ENCODE results near the gene SEC61B. TPM values are rescaled to one million over a fixed set of nuclear protein-coding genes. Genes with fewer than 3 reads are reported as not detected.
A peak's percentile ranks its signal among the peaks of the same experiment; 100 is the strongest.

The SEC61B gene
- 48.6 TPM for total RNA-seq

DNA sequence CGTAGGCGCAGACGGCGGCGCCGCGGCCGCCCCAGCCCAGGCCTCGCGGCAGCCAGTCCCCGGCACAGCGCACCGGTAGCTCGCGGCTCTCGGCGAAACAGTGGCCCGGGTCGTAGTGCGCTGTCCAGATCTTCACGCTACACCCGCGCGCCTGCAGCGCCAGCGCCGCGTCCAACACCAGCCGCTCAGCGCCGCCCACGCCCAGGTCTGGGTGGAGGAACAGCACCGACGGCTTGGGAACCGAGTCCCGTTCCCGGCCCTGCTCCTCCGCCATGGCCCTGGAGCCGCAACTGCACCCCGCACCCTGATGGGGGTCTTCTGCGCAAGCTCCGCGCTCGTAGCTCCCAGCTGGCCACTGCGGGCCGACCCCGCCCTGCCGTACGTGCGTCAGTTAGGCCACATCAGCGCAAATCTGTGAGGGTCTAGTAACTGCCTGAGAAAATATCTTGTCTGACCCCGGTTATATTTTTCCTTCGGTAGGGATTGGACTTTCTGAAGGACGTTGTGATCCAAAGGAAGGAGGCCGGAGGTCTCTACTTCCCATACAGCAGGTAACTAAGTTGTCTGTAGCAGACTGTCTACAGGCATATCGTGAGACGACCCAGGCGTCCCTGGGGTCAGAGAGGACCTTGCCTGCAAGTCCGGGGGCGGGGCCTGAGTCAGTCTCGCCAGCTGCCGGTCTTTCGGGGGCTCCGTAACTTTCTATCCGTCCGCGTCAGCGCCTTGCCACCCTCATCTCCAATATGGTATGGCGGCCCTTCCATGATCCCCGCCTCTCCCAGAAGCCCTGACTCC, at the start of gene SEC61B, which contains the start of gene ALG2:
SEC61B (plus strand) TSS at position 662 of the 795 bp plus-strand sequence; CDS start at position 744, 82 bp downstream.
ALG2 (minus strand) TSS at position 322 of the 795 bp plus-strand sequence; CDS start at position 274, 48 bp downstream.
- no peaks in the 10 kb centered on the region for H3K9me3 ChIP-seq (ENCODE audit: low read depth, low read length)
- H3K27me3 ChIP-seq (ENCODE audit: insufficient read depth, low read length) = no peaks in the 10 kb centered on the region
- peaks cover 36% of the 10 kb centered on the region for H3K4me1 ChIP-seq (ENCODE audit: insufficient read depth, low read length)
- H3K4me3 ChIP-seq (ENCODE audit: low read length) = peak within 1 kb of the TSS; percentile 74

GRCh38 chr9:99173570-99174504, 48.2 kb upstream of the SEC61B start:
- H3K4me1 ChIP-seq (ENCODE audit: insufficient read depth, low read length) = no peaks in the 10 kb centered on the region
- H3K9me3 ChIP-seq (ENCODE audit: low read depth, low read length) = no peaks in the 10 kb centered on the region
- no peak overlapping the region for H3K4me3 ChIP-seq (ENCODE audit: low read length)
- H3K27me3 ChIP-seq (ENCODE audit: insufficient read depth, low read length) = no peaks in the 10 kb centered on the region

GRCh38 chr9:99176527-99177013, 45.5 kb upstream of the SEC61B start:
- Histone ChIP-seq H3K4me3 (ENCODE audit: low read length) (no peak overlapping the region), H3K9me3 (ENCODE audit: low read depth, low read length) (no peaks in the 10 kb centered on the region), H3K27me3 (ENCODE audit: insufficient read depth, low read length) (no peaks in the 10 kb centered on the region), H3K4me1 (ENCODE audit: insufficient read depth, low read length) (peaks cover 5% of the 10 kb centered on the region)

DNA sequence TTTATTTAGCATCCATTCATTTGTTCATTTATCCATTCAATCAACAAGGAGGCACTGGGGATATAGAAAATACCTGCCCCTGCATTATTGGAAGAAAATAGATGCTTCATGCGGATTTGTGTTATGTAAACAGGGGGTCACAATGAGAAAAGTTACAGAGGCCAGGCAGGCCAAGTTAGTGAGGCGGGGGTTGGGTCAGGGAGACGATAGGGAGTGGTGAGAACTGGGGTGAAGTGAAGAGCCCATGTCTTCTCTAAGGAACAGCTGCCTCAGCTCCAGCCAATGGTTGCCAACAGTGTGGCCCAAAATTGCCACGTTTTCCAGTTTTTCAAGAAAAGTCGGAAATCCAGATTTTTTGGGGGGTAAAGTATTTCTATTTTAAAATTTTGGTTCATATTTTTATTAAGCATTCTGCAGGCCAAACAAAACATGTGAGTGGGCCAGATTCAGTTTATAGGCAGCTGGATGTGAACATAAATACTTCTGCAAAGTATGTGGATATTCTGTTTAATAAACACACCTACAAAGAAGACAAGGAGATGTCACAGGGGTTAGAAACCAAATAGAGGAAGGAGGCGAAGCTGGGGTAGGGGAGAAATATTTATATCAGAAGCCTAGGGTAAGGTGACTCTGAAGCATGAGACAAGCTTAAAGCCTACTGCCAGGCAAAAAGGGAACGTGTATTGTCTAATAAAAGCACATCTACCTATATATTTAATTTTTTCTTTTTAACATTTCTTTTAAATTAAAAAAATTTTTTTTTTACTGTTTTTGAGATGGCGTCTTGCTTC, 44.3 kb upstream of the SEC61B start:
- peaks cover 10% of the 10 kb centered on the region for H3K4me1 ChIP-seq (ENCODE audit: insufficient read depth, low read length)
- H3K4me3 ChIP-seq (ENCODE audit: low read length) = no peak overlapping the region
- no peaks in the 10 kb centered on the region for H3K27me3 ChIP-seq (ENCODE audit: insufficient read depth, low read length)

GRCh38 chr9:99178912-99179872, 42.9 kb upstream of the SEC61B start:
- H3K9me3 ChIP-seq (ENCODE audit: low read depth, low read length) = no peaks in the 10 kb centered on the region
- H3K27me3 ChIP-seq (ENCODE audit: insufficient read depth, low read length) = no peaks in the 10 kb centered on the region
- peaks cover 10% of the 10 kb centered on the region for H3K4me1 ChIP-seq (ENCODE audit: insufficient read depth, low read length)

More for the DNA sequence above, 44.3 kb upstream of the SEC61B start:
- no peaks in the 10 kb centered on the region for H3K9me3 ChIP-seq (ENCODE audit: low read depth, low read length)

DNA sequence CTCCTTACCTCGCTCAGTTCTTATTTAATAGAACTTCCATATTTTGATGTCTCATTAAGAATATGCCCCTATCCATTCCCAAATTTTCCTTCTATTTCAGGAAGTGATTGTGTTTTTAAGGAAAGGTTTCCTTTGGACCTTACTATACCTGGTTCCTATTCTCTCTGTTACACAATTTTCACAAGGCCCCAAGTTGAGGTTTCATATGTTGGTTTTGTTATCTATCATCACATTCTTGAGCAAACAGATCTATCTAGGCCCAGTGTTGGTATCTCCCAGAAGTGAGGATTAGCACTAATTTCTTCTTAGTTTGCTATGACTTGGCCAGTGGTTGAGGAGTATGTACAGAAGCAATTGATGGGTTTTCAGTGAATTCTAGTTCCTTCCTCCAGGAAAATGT, 41.9 kb upstream of the SEC61B start:
- Histone ChIP-seq H3K4me1 (ENCODE audit: insufficient read depth, low read length) (peaks cover 19% of the 10 kb centered on the region), H3K4me3 (ENCODE audit: low read length) (no peak overlapping the region), H3K27me3 (ENCODE audit: insufficient read depth, low read length) (no peaks in the 10 kb centered on the region), H3K9me3 (ENCODE audit: low read depth, low read length) (no peaks in the 10 kb centered on the region)

More at GRCh38 chr9:99178912-99179872, 42.9 kb upstream of the SEC61B start:
- H3K4me3 ChIP-seq (ENCODE audit: low read length) = no peak overlapping the region

GRCh38 chr9:99180662-99181061, 41.4 kb upstream of the SEC61B start:
- H3K4me3 ChIP-seq (ENCODE audit: low read length) = no peak overlapping the region
- no peaks in the 10 kb centered on the region for H3K27me3 ChIP-seq (ENCODE audit: insufficient read depth, low read length)
- peaks cover 19% of the 10 kb centered on the region for H3K4me1 ChIP-seq (ENCODE audit: insufficient read depth, low read length)
- no peaks in the 10 kb centered on the region for H3K9me3 ChIP-seq (ENCODE audit: low read depth, low read length)

- H3K9me3 ChIP-seq (ENCODE audit: low read depth, low read length) = no peaks in the 10 kb centered on the region
- no peaks in the 10 kb centered on the region for H3K27me3 ChIP-seq (ENCODE audit: insufficient read depth, low read length)
- H3K4me1 ChIP-seq (ENCODE audit: insufficient read depth, low read length) = peaks cover 19% of the 10 kb centered on the region
- no peak overlapping the region for H3K4me3 ChIP-seq (ENCODE audit: low read length)
Measured at GRCh38 chr9:99181206-99181605, 40.9 kb upstream of the SEC61B start.

DNA sequence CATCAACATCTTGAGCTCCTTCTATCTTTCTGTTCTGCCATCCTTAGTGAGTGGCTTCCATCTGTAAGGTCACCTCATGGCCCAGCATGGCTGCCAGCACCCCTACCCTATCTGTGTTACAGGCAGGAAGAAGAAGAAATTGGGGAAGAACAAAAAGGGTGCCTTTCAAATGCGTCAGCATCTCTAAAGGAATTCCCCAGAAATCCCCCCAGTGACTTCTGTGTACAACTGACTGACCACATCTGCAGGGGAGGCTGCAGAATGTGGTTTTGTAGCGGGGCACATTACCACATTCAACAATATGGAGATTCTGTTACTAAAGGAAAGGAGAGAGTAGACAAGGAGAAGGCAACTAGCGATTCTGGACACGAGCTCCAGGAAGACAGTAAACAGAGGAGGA, 40.5 kb upstream of the SEC61B start:
- Histone ChIP-seq H3K9me3 (ENCODE audit: low read depth, low read length) (no peaks in the 10 kb centered on the region), H3K4me1 (ENCODE audit: insufficient read depth, low read length) (peaks cover 20% of the 10 kb centered on the region), H3K4me3 (ENCODE audit: low read length) (no peak overlapping the region), H3K27me3 (ENCODE audit: insufficient read depth, low read length) (no peaks in the 10 kb centered on the region)

DNA sequence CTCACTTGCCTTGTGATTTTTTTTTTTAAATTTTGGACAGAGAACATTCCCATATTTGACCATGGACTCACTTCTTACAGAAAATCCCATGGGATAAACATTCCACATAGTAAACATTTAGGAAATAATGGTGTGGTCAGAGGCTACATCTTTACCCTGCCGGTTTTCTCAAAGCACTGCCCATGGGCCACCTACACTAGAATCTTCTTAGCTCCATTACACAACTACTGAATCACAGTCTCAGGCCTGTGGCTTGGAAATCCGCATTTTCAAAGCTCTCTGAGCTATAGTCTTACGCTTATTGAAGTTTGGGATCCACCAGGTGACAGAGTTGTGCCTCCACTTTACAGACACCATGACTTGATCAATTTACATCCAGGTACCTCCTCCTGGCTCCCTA, 39.7 kb upstream of the SEC61B start:
- Histone ChIP-seq H3K4me1 (ENCODE audit: insufficient read depth, low read length) (peaks cover 25% of the 10 kb centered on the region), H3K9me3 (ENCODE audit: low read depth, low read length) (no peaks in the 10 kb centered on the region), H3K27me3 (ENCODE audit: insufficient read depth, low read length) (no peaks in the 10 kb centered on the region), H3K4me3 (ENCODE audit: low read length) (no peak overlapping the region)

DNA sequence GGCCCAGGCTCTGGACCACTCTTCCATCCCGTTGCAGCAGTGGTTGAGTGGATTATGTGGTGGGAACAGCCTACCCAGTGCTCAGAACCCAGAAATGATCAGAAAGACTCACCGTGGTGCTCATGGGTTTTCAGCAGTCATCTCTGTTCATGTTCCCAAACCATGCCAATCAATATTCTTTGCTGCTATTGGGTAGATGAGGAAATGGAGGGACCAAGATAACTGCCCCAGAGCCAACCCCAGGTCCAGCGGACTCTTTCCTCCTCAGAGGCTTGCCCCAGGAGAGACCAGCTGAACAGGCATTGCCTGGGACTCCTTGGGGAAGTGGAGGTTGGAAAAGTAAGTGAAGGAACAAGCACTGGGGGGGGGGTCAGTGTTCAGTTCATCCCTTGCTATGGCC, 38.5 kb upstream of the SEC61B start:
- Histone ChIP-seq H3K4me3 (ENCODE audit: low read length) (no peak overlapping the region), H3K27me3 (ENCODE audit: insufficient read depth, low read length) (no peaks in the 10 kb centered on the region), H3K9me3 (ENCODE audit: low read depth, low read length) (no peaks in the 10 kb centered on the region), H3K4me1 (ENCODE audit: insufficient read depth, low read length) (peaks cover 31% of the 10 kb centered on the region)

DNA sequence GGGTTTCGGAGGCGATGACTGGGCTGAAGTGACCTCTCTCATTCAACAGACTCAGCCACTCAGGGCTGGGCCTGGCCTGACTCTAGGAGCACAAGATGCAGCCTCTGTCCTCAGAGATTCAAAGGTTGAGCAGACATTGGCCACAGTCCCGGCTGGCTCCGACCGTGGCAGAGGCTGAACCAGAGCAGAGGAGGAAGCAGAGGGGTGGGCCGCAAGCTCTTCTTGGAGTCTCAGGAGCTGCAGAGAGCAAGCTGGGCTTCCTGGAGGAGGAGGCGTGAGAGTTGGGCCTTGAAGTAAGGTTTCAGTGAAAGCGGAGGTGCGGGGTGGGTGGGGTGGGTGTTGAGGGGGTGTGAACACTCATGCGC, 38.0 kb upstream of the SEC61B start:
- Histone ChIP-seq H3K4me1 (ENCODE audit: insufficient read depth, low read length) (peaks cover 31% of the 10 kb centered on the region), H3K9me3 (ENCODE audit: low read depth, low read length) (no peaks in the 10 kb centered on the region), H3K4me3 (ENCODE audit: low read length) (no peak overlapping the region), H3K27me3 (ENCODE audit: insufficient read depth, low read length) (no peaks in the 10 kb centered on the region)

GRCh38 chr9:99184475-99185347, 37.4 kb upstream of the SEC61B start:
- H3K4me3 ChIP-seq (ENCODE audit: low read length) = no peak overlapping the region
- no peaks in the 10 kb centered on the region for H3K27me3 ChIP-seq (ENCODE audit: insufficient read depth, low read length)
- peaks cover 31% of the 10 kb centered on the region for H3K4me1 ChIP-seq (ENCODE audit: insufficient read depth, low read length)
- no peaks in the 10 kb centered on the region for H3K9me3 ChIP-seq (ENCODE audit: low read depth, low read length)
